IMR-90 (cell line): ENCODE results near the gene CENPP.

Source experiments
- CEBPB ChIP-seq: IDR thresholded peaks from 2 replicates; pipeline ENCODE4 v1.6.1; 2012; ENCODE audit warnings: low read depth, low read length, improper control_type of control experiment
- CHD1 ChIP-seq: IDR thresholded peaks from 2 replicates; pipeline ENCODE4 v1.6.1; 2012; ENCODE audit warnings: low read depth, low read length, improper control_type of control experiment
- CTCF ChIP-seq: conservative IDR thresholded peaks from 2 replicates; pipeline ENCODE4 v1.5.1; 2012; ENCODE audit warnings: mild to moderate bottlenecking, low read depth, low read length, improper control_type of control experiment
- MAZ ChIP-seq: IDR thresholded peaks from 2 replicates; pipeline ENCODE4 v1.6.1; 2012; ENCODE audit warnings: low read depth, mild to moderate bottlenecking, low read length, improper control_type of control experiment, moderate library complexity, borderline replicate concordance
- USF2 ChIP-seq: fragments of 150-350 bp; IDR thresholded peaks from 2 replicates; pipeline ENCODE4 v1.6.1; 2017; ENCODE audit warnings: mild to moderate bottlenecking, antibody characterized with exemption, low read length, low read depth

- TF ChIP-seq MAZ (no peak), CTCF (no peak), CEBPB (no peak), USF2 (no peak), CHD1 (no peak)
Observed at GRCh38 chr9:92425474-92425873, 99.7 kb downstream of the CENPP start.
